Measurements from ENCODE around the gene SP2. TPM values are rescaled to one million over a fixed set of nuclear protein-coding genes. Genes with fewer than 3 reads are reported as not detected.

The SP2 gene
- total and polyA plus RNA-seq, 7 donors: 6.2 to 16.1 (median 10.8) TPM

DNA sequence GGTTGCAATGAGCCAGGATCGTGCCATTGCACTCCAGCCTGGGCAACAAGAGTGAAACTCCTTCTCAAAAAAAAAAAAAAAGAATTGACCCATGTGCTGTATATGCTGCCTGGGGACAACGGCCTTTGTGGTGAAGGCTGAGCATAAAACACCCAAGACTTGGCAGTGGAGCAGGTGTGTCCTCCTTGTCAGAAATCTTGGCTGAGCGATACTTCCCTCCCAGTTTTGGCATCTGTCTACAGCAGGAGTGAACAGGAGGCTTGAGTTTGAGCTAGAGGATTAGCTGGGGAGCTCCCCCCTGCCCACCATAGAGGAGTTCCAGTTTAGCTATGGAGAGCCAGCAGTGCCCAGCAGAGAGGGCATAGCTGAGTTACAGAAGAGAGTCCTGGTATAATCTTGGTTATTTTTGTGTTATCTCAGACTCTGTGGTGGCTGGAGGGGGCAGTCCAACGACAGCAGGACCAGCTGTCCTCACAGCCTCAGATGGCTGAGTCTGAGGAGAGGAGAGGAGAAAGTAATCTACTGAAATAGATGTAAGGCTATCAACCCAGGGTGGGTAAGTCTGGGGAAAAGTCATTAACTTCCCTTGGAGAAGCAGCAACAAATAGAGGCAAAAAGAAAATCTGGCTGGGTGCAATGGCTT, 18.4 kb downstream of the SP2 start:
- DNase-seq: no peak
- TF ChIP-seq, protein P1, sequence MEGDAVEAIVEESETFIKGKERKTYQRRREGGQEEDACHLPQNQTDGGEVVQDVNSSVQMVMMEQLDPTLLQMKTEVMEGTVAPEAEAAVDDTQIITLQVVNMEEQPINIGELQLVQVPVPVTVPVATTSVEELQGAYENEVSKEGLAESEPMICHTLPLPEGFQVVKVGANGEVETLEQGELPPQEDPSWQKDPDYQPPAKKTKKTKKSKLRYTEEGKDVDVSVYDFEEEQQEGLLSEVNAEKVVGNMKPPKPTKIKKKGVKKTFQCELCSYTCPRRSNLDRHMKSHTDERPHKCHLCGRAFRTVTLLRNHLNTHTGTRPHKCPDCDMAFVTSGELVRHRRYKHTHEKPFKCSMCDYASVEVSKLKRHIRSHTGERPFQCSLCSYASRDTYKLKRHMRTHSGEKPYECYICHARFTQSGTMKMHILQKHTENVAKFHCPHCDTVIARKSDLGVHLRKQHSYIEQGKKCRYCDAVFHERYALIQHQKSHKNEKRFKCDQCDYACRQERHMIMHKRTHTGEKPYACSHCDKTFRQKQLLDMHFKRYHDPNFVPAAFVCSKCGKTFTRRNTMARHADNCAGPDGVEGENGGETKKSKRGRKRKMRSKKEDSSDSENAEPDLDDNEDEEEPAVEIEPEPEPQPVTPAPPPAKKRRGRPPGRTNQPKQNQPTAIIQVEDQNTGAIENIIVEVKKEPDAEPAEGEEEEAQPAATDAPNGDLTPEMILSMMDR (IDR thresholded peaks at IDR 0.05): no peak
- Histone ChIP-seq H3K27me3 (ENCODE audit: insufficient read depth in 3 of 3, low read length in 2 of 3) (no peaks in the 10 kb centered on the region), H3K36me3 (ENCODE audit: insufficient read depth in 1 of 2, low read depth in 1 of 2) (peaks cover 0 to 34% of the 10 kb centered on the region in 2 donors), H3K27ac (peak overlapping the region; percentile 84), H3K4me3 (peak overlapping the region; percentile 29), H3K9me3 (no peaks in the 10 kb centered on the region), H3K4me1 (peaks cover 35% of the 10 kb centered on the region)
- intact Hi-C loops (cut with DNase I): no loop called here
- whole genome bisulfite sequencing, 3 donors: 25 to 39% (median 31%) methylated on average over 4 of the region's 4 CpGs
- peak; percentile 54 to 82 (median 81) for ATAC-seq

DNA sequence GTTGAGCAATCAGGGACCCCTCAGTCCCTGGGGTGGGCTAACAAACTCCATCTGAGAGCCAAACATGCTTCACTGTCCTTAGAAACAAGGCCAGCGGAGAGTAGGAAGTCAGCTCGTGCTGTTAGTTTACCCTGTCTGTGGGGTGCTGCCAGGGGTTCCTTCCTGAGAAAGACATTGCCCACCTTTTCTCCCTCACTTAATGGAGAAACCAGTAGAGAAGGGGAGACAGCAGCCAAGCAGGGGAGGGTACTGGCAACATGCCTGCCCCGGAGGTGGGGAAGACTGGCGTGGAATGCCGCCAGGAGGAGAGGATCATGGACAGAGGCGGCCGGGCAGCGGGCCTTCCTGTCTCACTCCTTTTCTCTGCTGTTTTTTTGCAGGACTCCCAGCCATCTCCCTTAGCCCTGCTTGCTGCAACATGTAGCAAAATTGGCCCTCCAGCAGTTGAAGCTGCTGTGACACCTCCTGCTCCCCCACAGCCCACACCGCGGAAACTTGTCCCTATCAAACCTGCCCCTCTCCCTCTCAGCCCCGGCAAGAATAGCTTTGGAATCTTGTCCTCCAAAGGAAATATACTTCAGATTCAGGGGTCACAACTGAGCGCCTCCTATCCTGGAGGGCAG, 19.9 kb downstream of the SP2 start:
- H3K4me1 ChIP-seq: peaks cover 25% of the 10 kb centered on the region
- TF ChIP-seq, protein P1 (IDR thresholded peaks at IDR 0.05): no peak
- intact Hi-C loops (cut with DNase I): no loop called here
- no peaks in the 10 kb centered on the region for H3K27me3 ChIP-seq (ENCODE audit: insufficient read depth in 3 of 3, low read length in 2 of 3)
- H3K27ac ChIP-seq: peak overlapping the region; percentile 84
- no peaks in the 10 kb centered on the region for H3K9me3 ChIP-seq
- H3K36me3 ChIP-seq (ENCODE audit: insufficient read depth in 1 of 2, low read depth in 1 of 2): peaks cover 0 to 37% of the 10 kb centered on the region in 2 donors
- WGBS, 3 donors: 54 to 69% (median 61%) methylated on average over 12 of the region's 12 CpGs
- no peak overlapping the region for H3K4me3 ChIP-seq
- peak; percentile 41 to 73 for DNase-seq
- ATAC-seq: peak in 1 of 4 donors; percentile 28

DNA sequence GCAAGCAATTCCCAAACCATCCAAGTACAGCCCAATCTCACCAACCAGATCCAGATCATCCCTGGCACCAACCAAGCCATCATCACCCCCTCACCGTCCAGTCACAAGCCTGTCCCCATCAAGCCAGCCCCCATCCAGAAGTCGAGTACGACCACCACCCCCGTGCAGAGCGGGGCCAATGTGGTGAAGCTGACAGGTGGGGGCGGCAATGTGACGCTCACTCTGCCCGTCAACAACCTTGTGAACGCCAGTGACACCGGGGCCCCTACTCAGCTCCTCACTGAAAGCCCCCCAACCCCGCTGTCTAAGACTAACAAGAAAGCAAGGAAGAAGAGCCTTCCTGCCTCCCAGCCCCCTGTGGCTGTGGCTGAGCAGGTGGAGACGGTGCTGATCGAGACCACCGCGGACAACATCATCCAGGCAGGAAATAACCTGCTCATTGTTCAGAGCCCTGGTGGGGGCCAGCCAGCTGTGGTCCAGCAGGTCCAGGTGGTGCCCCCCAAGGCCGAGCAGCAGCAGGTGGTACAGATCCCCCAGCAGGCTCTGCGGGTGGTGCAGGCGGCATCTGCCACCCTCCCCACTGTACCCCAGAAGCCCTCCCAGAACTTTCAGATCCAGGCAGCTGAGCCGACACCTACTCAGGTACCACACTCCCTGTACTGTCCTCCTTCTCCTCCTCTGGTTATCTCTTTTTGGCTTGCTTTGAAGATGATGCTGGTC, 20.6 kb downstream of the SP2 start:
- WGBS, 3 donors: 90% methylated on average over 19 of the region's 19 CpGs
- TF ChIP-seq, protein P1 (IDR thresholded peaks at IDR 0.05): no peak
- ATAC-seq: no peak
- H3K36me3 ChIP-seq (ENCODE audit: insufficient read depth in 1 of 2, low read depth in 1 of 2): peaks cover 0 to 45% of the 10 kb centered on the region in 2 donors
- no peaks in the 10 kb centered on the region for H3K27me3 ChIP-seq (ENCODE audit: insufficient read depth in 3 of 3, low read length in 2 of 3)
- H3K4me1 ChIP-seq: peaks cover 25% of the 10 kb centered on the region
- H3K4me3 ChIP-seq: no peak overlapping the region
- intact Hi-C loops (cut with DNase I): no loop called here
- no peak for DNase-seq
- no peak overlapping the region for H3K27ac ChIP-seq
- no peaks in the 10 kb centered on the region for H3K9me3 ChIP-seq

DNA sequence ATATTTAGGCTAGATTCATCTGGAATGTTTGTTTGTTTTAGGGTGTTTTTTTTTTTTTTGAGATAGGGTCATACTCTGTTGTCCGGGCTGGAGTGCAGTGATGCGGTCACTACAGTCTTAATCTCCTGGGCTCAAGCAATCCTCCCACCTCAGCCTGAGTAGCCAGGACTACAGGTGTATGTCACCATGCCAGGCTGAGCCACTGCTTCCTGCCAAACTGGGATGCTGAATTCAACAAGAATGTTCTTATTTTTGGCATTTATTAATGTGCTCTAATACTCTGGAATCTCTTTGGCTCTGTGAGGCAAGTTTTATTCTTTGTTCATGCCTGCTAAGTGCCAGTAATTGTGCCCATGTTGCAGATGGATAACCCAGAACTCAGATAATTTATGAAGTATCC, 21.5 kb downstream of the SP2 start:
- DNase-seq (no peak), ATAC-seq (no peak)
- Histone ChIP-seq H3K9me3 (no peaks in the 10 kb centered on the region), H3K4me1 (peaks cover 25% of the 10 kb centered on the region), H3K4me3 (no peak overlapping the region), H3K27me3 (ENCODE audit: insufficient read depth in 3 of 3, low read length in 2 of 3) (no peaks in the 10 kb centered on the region), H3K36me3 (ENCODE audit: insufficient read depth in 1 of 2, low read depth in 1 of 2) (peaks cover 0 to 49% of the 10 kb centered on the region in 2 donors), H3K27ac (no peak overlapping the region)
- TF ChIP-seq, protein P1 (IDR thresholded peaks at IDR 0.05): no peak
- intact Hi-C loops (cut with DNase I): no loop called here
- 46 to 81% (median 76%) methylated on average over 2 of the region's 2 CpGs for WGBS, 3 donors

Measured in psoas muscle (tissue), 8 donors.